D341Med (cell line): Measurements from ENCODE around the gene PSTPIP2.

ENCODE experiments used
- DNase-seq: peaks from one replicate; pipeline ENCODE4 v3.0.0; 2012; ENCODE audit warnings: low spot score

The PSTPIP2 gene, protein sequence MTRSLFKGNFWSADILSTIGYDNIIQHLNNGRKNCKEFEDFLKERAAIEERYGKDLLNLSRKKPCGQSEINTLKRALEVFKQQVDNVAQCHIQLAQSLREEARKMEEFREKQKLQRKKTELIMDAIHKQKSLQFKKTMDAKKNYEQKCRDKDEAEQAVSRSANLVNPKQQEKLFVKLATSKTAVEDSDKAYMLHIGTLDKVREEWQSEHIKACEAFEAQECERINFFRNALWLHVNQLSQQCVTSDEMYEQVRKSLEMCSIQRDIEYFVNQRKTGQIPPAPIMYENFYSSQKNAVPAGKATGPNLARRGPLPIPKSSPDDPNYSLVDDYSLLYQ

DNA sequence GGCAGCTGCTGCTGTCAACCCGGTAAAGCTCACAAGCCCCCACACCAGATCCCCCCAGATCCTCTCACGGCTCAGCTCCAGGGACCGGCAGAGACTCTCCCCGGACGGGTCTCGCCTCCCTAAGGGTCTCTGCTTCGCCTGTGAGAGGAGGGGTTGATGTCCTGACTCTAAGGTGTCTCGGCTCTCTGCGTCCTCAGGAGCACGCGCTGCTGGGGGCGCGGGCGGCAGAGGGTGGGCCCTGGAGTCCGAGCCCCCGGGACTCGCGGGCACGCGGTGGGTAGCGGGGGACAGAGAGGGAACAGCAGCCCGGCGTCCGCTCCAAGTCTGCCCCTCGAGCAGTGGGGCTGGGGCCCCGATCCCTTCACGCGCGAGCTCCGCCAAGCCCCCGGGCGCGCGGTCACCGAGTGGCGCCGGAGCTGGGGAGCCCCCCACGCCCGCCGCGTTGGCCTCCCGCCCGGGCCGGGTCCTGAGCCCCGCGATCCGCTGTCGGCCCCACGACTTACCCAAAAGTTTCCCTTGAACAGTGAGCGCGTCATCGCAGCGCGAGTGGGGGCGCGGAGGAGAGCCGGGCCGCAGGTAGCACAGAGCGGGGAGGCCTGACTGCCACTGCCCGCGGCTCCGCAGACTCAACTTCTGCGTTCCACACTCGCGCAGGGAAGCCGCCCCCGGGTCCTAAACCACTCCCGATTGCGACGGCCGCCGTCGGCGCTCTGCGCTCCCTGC is at the start of gene PSTPIP2:
Gene PSTPIP2 (minus strand): TSS at position 608 of the 723 bp plus-strand sequence. CDS start 72 bp downstream, at position 536.
- peak; percentile 82 for DNase-seq

DNA sequence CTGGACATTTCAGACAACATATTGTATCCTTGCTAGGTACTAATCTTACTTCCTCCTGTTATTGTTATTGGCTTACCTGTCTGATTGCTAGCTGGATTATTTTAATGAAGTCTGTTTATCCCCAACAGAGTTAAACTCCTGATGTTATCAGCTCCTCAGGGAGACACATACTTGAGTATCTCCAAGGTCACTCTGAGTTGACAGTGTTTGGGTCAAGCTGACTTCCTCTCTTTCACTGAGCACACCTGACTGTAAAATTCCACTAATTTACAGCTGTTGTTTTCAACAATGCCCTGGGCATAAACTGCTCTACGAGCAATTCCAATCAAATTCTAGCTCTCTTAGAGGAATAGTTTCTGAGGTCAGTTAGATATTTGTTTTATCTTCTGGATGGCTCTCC is 41.7 kb upstream of the PSTPIP2 start:
- DNase-seq: no peak

DNA sequence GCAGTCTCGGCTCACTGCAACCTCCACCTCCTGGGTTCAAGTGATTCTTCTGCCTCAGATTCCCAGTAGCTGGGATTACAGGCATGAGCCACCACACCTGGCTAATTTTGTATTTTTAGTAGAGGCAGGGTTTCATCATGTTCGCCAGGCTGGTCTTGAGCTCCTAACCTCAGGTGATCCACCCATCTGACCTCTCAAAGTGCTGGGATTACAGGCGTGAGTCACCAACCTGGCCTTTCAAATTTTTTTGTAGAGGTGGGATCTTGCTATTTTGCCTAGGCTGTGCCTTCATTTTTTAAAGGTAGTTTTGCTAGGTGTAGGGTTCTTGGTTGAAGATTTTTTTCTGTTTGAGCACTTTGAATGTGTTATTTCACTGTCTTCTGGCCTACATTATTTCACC is 38.3 kb upstream of the PSTPIP2 start:
- DNase-seq: no peak

DNA sequence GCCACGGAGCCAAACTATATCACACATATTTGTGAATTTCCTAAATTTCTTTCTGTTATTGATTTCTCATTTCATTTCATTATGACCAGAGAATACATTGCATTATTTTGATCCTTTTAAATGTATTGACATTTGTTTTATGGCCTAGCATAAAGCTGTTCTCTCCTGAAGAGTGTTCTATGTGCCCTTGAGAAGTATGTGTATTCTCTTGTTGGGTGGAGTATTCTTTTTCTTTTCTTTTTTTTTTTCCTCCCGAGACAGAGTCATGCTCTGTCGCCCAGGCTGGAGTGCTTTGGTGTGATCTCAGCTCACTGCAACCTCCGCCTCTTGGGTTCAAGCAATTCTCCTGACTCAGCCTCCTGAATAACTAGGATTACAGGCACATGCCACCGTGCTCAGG is 37.3 kb upstream of the PSTPIP2 start:
- DNase-seq: no peak

DNA sequence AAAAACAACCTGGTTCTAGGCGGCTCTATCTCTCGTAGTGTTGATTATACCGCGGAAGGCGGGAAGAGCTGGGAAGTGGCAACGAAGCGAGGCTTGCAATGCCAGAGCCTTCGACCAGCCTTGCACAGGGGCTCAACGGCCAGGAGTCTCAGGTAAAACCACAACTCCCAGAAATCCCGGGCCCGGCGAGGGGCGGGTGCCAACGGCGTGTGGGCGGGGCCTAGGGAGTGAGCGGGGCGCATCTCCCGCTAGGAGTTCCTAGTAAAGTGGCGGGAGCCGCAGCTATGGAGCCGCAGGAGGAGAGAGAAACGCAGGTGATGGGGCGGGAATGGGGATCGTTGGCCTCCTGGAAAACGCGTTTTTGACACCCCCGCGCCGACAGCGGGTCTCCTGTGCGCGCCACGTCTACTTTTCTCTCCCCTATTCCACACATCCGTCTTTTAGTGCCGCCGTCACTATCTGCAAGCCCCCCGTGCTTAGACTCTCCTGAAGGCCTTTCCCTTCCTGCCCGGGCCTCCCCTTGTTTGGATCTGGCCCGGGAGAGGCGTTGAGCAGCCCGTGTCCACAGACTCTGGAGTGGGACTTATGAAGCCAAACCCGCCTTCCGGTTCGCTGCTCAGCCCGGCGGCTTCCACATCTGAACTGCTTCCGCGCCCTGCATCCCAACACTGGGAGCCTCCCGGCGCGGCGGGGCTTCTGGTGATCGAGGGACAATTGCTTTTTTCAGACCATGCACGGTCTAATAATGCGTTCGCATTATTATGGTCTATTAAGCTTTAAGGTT is 32.3 kb upstream of the PSTPIP2 start, which contains the start of gene HAUS1:
Gene HAUS1 (plus strand): TSS at position 258 of the 784 bp plus-strand sequence. CDS start 27 bp downstream, at position 285.
- DNase-seq: peak; percentile 98

DNA sequence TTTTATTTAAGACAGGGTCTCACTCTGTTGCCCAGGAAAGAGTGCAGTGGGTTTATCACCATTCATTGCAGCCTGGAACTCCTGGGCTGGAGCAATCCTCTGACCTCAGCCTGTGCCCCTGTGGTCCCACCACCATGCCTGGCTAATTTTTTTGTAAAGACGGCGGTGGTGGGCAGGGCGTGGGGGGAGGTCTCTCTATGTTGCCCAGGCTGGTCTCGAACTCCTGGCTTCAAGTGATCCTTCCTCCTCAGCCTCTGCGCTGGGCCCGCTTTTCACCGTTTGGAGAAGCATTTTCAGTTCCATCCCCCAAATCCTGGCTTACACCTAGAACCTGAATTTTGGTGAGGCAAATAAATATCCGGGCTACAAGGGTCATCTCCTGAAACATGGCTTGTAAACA is 27.4 kb upstream of the PSTPIP2 start:
- no peak for DNase-seq

DNA sequence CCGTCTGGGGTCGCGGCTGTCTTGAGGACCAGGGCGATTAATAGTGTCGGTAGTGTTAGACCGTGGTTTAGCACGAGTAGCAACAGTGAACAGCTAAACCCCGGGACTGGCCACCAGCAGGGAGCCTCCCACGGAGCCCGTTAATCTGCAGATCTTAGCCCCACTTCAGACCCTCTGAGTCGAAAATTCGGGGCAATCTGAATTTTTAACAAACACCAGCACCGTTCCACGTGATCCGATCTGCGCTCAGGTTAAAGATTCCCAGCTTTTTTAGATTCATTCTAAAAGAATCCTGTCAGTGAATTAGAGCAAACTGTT is 26.5 kb upstream of the PSTPIP2 start:
- no peak for DNase-seq

DNA sequence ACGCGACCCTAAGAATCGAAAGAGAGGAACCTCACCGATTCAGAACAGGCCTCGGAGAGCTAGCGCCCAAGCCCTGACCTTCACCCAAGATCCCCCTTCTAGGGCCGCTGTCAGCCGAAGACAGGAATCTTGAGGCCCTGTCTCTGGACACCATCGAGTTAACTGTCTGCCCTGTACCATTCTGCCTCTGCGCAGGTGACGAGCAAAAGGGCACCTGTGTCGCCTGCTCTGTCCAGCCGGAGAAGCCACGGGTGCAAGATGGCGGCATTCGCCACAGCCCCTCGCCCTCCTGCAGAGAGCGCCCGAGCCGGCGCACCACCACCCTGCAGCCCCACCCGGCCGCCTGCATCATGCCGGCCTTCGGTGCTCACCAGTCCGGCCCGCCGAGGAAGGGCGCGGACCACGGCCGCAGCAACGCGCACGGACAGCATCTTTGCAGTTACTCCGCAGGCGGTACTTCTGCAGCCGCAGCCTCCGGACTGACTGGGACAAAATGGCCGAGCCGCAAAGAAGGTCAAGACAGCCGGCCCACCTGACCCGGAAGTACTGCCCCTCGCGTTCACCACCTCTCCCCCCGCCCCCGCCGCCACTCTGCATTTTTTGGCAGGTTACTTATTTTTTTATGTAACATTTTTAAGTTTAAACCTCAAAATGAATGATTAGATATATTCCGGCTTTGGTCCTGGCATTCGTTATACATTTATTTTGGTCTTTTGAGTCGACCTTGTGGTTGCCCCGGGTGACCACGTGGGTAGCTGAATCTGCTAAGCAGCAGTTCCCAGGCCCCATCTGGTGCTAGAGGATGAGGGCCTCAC is 25.9 kb upstream of the PSTPIP2 start, which contains the start of gene ATP5F1A:
Gene ATP5F1A (minus strand): TSS at position 496 of the 815 bp plus-strand sequence. CDS start 65 bp downstream, at position 431.
- DNase-seq: peak; percentile 94

DNA sequence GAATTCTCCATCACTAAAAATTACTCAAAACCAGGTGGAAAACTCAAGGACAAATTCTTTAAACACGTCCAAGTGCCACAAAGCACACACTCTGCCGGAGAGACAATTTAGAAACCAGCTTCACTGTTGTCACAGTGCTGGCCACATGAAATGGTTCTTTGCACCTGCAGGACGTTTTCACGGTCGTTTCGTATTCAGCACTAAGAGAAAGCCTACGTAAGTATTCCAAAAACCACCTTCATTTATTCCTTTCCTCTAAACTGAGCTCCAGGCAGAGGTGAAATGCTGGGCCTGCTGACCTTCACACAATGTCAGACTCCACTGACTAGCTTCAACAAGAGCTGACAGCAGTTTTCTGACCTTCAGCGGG is 25.4 kb upstream of the PSTPIP2 start:
- DNase-seq: no peak

DNA sequence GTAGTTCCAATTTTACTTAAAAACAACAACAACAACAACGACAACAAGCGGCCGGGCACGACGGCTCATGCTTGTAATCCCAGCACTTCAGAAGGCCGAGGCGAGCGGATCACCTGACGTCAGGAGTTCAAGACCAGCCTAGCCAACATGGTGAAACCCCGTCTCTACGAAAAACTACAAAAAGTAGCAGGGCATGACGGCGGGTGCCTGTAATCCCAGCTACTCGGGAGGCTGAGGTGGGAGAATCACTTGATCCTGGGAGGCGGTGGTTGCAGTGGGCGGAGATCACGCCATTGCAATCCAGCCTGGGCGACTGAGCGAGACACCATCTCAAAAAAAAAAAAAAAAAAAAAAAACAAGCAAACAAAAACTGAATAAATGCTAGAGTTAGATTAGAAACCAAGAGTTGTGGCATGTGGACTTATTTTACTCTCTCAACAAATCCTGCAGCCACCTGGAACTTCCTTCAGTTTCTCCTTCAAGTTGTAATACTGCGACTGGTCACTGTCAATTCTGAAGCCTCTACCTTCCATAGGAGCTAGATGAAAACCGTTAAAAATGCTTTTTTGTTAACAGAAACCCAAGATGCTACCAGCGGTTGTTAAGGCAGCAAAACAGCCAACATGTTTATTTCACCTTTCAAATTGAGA is 24.7 kb upstream of the PSTPIP2 start:
- no peak for DNase-seq

DNA sequence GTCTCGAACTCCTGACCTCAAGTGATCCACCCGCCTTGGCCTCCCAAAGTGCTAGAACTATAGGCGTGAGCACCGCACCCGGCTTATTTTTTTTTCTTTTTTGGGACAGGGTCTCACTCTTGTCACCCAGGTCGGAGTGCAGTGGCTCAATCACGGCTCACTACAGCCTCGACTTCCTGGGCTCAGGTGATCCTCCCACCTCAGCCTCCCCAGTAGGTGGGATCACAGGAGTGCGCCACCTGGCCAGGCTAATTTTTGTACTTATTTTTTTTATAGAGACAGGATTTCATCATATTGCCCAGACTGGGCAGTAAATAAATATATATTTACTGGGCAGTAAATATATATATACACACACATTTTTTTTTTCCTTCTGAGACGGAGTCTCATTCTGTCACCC is 23.5 kb upstream of the PSTPIP2 start:
- DNase-seq: no peak

DNA sequence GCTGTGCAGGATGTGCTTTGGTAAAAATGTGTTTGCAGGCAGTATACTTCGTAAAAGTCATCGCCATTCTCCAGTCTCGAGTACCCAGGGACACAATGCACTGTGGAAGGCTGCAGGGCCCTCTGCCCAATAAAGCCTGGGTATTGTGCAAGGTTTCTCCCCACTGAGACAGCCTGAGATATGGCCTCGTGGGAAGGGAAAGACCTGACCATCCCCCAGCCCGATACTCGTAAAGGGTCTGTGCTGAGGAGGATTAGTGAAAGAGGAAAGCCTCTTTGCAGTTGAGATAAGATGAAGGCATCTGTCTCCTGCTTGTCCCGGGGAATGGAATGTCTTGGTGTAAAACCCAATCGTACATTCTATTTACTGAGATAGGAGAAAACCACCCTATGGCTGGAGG is 16.4 kb upstream of the PSTPIP2 start:
- peak; percentile 62 for DNase-seq

DNA sequence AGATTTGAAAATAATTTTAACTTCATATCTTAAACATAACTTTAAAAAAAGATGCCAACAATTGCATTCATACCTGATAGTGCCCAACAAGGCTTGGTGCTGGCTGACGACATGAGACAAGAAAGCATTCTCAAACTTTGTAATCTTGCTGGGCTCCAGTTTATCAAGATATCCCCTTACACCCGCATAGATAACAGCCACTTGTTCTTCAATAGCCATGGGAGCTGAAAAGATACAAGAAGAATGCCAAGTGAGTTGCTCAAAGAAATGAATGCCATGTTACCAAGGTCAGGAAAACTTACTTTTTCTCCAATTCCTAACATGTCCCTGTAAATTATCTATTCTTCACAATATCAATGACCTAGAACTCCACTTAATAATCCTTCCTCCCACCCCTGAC is 12.4 kb upstream of the PSTPIP2 start:
- DNase-seq: no peak

DNA sequence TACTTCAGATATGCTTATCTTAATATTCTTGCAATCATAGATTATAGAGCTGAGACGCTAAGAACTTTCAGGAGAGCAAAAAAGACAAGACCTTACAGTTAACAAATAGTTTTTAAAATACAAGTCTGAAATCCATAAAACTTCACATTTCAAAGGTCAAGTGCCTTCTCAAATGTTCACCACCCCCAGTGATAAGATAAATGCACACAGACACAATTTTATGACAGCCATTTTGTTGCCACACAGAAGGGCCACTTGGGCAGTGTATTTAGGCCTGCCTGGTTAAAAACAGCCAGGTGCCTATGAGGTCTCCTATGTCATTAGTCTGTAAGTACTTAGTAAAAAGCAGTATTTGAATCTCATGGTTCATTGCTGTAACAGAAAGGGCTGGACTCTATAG is 8.1 kb upstream of the PSTPIP2 start:
- DNase-seq: no peak

DNA sequence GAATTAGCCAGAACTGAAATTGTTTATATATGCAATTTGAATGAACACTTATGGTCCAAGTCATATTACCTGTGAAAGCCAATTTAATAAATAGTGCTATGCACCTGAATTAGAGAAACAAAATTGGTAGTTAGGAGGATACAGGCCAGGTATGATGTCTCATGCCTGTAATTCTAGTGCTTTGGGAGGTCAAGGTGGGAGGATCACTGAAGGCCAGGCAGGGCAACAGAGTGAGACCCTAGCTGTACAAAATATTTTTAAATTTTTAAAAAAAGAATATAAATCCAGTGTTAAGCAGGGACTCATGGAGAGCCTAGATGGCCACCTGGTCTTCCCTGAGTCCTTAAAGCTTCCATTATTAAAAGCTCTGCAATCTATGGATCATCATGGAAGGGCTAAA is 7.3 kb upstream of the PSTPIP2 start:
- DNase-seq: no peak

DNA sequence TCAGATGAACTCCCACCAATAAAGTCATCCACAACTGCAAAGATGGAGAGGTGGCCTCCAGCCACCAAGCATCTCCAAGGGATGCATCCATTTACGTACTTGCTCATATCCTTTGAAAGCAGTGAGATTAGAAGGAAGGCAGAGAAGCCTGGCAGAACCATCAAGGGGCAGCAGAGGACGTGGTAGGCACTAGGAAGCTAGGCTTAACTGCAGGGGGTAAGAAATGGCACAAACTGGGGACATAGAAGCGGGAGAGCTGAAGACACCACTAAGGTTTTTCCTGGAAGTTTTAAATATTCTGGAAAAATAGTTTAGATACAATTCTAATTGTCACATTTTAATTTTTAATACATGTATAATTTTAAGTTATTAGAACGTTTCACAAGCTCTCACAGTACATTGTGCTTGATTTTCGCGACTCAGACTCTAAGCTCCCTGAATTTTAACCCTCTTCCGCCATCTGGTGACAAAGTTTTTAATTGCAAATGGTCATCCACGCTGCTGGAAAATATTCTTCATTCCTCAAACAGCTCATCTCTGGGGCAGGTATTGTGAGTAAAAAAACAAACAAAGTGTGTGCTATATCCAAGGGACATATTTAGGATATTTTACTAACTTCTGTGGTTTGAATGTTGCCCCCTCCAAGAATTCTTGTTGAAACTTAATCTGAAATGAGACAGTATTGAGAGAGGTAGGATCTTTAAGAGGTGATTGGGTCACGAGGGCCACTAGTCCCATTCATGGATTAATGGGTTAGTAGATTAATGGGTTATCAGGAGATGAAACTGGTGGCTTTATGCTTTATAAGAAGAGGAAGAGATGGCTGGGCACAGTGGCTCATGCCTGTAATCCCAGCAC is 1.6 kb upstream of the PSTPIP2 start:
- DNase-seq: peak; percentile 65

DNA sequence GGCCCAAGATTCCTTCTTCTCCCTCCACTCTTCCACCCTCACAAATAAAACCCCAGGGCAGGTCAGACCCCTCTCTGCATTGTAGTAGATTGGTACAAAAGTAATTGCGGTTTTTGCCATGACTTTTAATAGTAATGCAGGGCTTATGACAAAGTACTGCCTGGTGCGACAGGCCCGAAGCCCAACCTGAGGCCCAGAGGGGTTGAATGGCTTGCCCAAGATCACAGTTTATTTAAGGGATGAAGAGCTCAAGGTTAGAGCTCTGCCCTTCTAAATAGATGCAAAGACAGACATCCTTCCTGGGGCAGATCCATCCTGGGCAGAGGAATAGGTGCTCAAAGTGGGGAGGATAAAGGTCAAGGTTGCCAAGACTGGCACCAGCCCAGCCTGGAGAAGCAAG is 899 bp upstream of the PSTPIP2 start:
- DNase-seq: no peak

DNA sequence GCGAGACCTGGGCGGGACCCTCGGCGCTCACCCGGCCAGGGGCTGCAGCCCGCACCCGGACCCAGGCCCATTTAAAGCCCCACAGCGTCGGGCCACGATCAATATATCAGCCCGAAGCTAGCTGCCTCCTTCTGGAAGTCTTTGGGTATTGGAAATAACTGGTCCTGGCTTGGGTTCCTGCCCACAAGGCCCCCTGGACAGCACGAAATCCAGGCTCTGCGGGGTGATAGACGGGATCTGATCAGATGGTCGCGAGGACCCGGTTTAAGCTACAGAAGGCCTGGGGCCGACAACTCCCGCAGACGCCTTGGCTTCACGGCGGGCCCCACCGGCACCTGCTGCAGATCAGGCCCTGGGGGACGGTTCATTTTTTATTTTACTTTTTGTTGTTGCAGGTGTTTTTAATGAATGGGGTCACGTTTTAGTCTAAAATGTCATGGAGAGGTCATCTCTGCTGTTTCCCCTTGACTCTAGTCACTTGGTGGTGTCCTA is 362 bp upstream of the PSTPIP2 start:
- no peak for DNase-seq

DNA sequence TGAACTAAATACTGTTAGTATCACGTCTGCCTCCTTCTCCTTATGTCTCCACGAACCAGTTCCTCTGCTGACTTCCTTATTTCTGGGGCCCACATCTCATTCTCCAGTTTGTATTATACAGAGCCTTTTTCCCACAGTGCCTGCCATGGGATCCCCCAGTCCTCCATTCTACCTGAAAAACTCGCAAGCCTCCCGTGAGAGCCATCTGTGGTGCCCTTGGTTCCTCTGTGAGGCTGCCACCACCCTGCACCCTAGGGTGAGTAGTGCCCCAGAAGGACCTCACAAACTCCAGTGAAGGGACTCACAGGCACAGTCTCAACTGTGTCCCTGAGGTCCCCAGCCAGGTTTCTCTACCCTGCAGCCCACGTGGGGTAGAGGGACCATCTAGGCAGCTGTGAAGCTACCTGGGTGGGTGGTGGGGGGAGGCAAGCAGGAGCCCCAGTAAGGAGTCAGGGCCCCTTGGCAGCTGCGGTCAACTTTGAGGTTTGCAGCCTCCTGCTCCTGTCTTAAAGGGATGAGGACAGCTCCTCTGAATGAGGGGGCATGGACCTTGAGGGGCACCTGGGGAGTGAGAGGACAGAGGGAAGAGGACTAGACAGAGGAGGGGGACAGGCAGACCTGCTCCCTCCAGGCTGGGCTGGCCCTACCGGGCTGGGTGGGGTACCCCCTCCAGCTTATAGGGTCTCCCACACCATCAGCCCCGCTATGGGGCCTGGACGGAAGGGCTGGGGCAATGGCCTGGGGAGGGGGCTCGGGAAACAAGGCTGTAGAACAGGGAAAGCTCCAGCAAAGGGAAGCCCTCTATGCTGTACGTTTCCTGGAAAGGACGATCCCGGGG is 1.0 kb downstream of the PSTPIP2 start:
- DNase-seq: no peak
